Measurements from ENCODE around the gene FAM131A.

FAM131A gene

GRCh38 chr3:184291044-184291737 is 46.2 kb upstream of the FAM131A start:
- no peak overlapping the region for H3K9ac ChIP-seq (ENCODE audit: low read length)
- H2AFZ ChIP-seq (ENCODE audit: low read depth, low read length, severe bottlenecking) = no peak overlapping the region
- no peak overlapping the region for H3K4me2 ChIP-seq (ENCODE audit: low read depth, low read length, poor library complexity, severe bottlenecking)
- no peaks in the 10 kb centered on the region for H3K27me3 ChIP-seq (ENCODE audit: low read length)
- H3K9me2 ChIP-seq (replicated peaks; ENCODE audit: insufficient read depth, low read length) = no peaks in the 10 kb centered on the region
- no peaks in the 10 kb centered on the region for H3K9me3 ChIP-seq (ENCODE audit: insufficient read depth, low read length)
- H3K4me3 ChIP-seq (ENCODE audit: insufficient read depth, low read length, poor library complexity, severe bottlenecking) = no peak overlapping the region
- no peak for TF ChIP-seq EZH2phosphoT487 (conservative IDR thresholded peaks at IDR 0.05; ENCODE audit: low read length)
- TF ChIP-seq CTCF (IDR thresholded peaks at IDR 0.05; ENCODE audit: insufficient read depth, low read length, poor library complexity, severe bottlenecking) = no peak
- no peak overlapping the region for H3K27ac ChIP-seq (ENCODE audit: low read depth, low read length)
- H4K20me1 ChIP-seq (ENCODE audit: low read depth, low read length) = no peaks in the 10 kb centered on the region
- H3K79me2 ChIP-seq (ENCODE audit: insufficient read depth, low read length) = no peaks in the 10 kb centered on the region
- no peaks in the 10 kb centered on the region for H3F3A ChIP-seq (ENCODE audit: insufficient read depth)
- no peaks in the 10 kb centered on the region for H3K36me3 ChIP-seq (ENCODE audit: low read length)

GRCh38 chr3:184291738-184292445 is 45.5 kb upstream of the FAM131A start:
- Histone ChIP-seq H3K9me2 (replicated peaks; ENCODE audit: insufficient read depth, low read length) (no peaks in the 10 kb centered on the region), H3K27ac (ENCODE audit: low read depth, low read length) (no peak overlapping the region), H2AFZ (ENCODE audit: low read depth, low read length, severe bottlenecking) (no peak overlapping the region), H3K27me3 (ENCODE audit: low read length) (no peaks in the 10 kb centered on the region), H3K4me3 (ENCODE audit: insufficient read depth, low read length, poor library complexity, severe bottlenecking) (no peak overlapping the region), H3K9ac (ENCODE audit: low read length) (no peak overlapping the region), H3F3A (ENCODE audit: insufficient read depth) (no peaks in the 10 kb centered on the region), H3K36me3 (ENCODE audit: low read length) (no peaks in the 10 kb centered on the region), H3K9me3 (ENCODE audit: insufficient read depth, low read length) (no peaks in the 10 kb centered on the region), H3K4me2 (ENCODE audit: low read depth, low read length, poor library complexity, severe bottlenecking) (no peak overlapping the region), H3K79me2 (ENCODE audit: insufficient read depth, low read length) (no peaks in the 10 kb centered on the region), H4K20me1 (ENCODE audit: low read depth, low read length) (no peaks in the 10 kb centered on the region)
- TF ChIP-seq CTCF (IDR thresholded peaks at IDR 0.05; ENCODE audit: insufficient read depth, low read length, poor library complexity, severe bottlenecking) (no peak), EZH2phosphoT487 (conservative IDR thresholded peaks at IDR 0.05; ENCODE audit: low read length) (no peak)

GRCh38 chr3:184295771-184296170 is 41.6 kb upstream of the FAM131A start:
- no peak overlapping the region for H3K27ac ChIP-seq (ENCODE audit: low read depth, low read length)
- H3K27me3 ChIP-seq (ENCODE audit: low read length) = no peaks in the 10 kb centered on the region
- no peak overlapping the region for H3K4me3 ChIP-seq (ENCODE audit: insufficient read depth, low read length, poor library complexity, severe bottlenecking)
- no peaks in the 10 kb centered on the region for H3F3A ChIP-seq (ENCODE audit: insufficient read depth)
- TF ChIP-seq CTCF (IDR thresholded peaks at IDR 0.05; ENCODE audit: insufficient read depth, low read length, poor library complexity, severe bottlenecking) (no peak), EZH2phosphoT487 (conservative IDR thresholded peaks at IDR 0.05; ENCODE audit: low read length) (no peak)
- H3K4me2 ChIP-seq (ENCODE audit: low read depth, low read length, poor library complexity, severe bottlenecking) = no peak overlapping the region
- H3K9ac ChIP-seq (ENCODE audit: low read length) = no peak overlapping the region
- H3K36me3 ChIP-seq (ENCODE audit: low read length) = peaks cover 7% of the 10 kb centered on the region; the same call in 1 of the 2 replicates
- no peaks in the 10 kb centered on the region for H4K20me1 ChIP-seq (ENCODE audit: low read depth, low read length)
- H2AFZ ChIP-seq (ENCODE audit: low read depth, low read length, severe bottlenecking) = no peak overlapping the region
- H3K79me2 ChIP-seq (ENCODE audit: insufficient read depth, low read length) = peaks cover 15% of the 10 kb centered on the region
- no peaks in the 10 kb centered on the region for H3K9me2 ChIP-seq (replicated peaks; ENCODE audit: insufficient read depth, low read length)
- no peaks in the 10 kb centered on the region for H3K9me3 ChIP-seq (ENCODE audit: insufficient read depth, low read length)

All from SU-DHL-6 (cell line).